G401.6 (cell line): ENCODE measurements around the gene ZBTB9.

ENCODE experiments used
- FAIRE-seq: peaks from 2 replicates; lab custom pipeline; 2012; peaks lifted over from hg19 to GRCh38; lab: Jason Lieb, UNC

ZBTB9 gene

DNA sequence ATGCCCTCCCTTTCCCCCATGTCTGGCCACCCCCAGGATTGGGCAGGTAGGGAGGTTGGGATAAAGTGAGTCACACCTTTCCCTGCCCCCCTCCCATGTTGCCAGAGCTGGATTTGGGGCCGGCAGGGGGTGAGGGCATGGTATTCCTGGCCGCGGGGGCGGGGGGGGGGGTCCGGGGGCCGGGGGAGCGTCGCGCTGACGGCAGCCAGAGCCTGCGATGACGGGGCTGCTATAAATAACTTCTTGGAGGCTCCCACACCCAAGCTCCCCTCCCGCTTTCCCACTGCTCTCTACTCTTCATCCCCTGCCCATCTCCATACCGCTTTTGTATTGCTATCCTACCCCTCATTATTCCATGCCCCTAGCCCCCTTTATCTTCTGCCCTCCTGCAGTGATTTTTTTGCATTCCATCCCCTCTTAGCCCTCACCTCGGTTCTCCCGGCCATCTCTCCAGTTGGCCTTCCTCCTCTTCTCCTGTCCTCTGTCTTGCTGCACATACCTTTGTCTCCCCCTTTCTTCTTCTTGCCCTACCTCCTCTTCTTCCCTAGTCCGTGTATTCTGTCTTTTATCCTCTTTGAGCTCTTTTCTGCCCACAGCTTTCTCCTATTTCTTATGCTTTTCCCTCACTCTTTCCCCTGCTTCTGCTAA is 20.7 kb upstream of the ZBTB9 start:
- no peak for FAIRE-seq

DNA sequence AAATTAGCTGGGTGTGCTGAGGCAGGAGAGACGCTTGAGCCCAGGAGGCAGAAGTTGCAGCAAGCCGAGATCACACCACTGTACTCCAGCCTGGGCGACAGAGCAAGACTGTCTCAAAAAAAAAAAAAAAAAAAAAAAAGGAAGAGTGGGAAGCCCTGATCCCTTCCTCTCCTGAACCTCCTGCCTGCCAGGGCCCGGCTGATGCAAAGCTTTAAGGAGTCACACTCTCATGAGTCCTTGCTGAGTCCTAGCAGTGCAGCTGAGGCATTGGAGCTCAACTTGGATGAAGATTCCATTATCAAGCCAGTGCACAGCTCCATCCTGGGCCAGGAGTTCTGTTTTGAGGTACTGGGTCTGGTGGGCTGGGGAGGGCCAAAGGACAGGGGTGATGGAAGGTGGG is 19.4 kb upstream of the ZBTB9 start:
- no peak for FAIRE-seq

DNA sequence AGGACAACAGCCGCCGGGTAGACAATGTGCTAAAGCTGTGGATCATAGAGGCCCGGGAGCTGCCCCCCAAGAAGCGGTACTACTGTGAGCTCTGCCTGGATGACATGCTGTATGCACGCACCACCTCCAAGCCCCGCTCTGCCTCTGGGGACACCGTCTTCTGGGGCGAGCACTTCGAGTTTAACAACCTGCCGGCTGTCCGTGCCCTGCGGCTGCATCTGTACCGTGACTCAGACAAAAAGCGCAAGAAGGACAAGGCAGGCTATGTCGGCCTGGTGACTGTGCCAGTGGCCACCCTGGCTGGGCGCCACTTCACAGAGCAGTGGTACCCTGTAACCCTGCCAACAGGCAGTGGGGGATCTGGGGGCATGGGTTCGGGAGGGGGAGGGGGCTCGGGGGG is 16.7 kb upstream of the ZBTB9 start:
- no peak for FAIRE-seq

DNA sequence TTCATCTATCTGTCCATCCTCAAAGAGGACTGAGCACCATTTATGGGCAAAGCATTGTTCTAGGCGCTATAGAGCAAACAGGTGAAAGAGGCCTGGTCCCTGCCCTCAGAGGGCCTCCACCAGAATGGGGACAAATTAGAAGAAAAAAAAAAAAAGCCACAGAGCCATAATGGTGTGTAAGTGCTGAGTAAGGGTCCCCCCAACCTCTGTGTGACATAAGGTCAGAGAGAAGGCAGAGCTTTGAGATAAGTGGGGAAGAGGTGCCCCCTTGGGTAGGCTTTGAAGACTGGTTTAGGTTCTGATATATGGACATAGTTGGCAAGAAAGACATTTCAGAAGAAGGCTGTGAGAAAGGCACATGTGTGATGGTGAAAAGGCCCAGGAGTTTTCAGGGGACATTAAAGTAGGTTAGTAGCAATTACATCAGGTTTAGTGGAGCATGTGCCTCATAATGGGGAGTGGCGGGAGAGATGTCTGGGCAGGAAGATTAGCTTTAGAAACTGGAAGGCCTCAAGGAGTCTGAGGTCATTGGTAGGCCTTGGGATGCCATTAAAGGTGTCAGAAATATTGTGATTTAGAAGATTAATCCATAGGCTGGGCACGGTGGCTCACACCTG is 15.3 kb upstream of the ZBTB9 start:
- no peak for FAIRE-seq

DNA sequence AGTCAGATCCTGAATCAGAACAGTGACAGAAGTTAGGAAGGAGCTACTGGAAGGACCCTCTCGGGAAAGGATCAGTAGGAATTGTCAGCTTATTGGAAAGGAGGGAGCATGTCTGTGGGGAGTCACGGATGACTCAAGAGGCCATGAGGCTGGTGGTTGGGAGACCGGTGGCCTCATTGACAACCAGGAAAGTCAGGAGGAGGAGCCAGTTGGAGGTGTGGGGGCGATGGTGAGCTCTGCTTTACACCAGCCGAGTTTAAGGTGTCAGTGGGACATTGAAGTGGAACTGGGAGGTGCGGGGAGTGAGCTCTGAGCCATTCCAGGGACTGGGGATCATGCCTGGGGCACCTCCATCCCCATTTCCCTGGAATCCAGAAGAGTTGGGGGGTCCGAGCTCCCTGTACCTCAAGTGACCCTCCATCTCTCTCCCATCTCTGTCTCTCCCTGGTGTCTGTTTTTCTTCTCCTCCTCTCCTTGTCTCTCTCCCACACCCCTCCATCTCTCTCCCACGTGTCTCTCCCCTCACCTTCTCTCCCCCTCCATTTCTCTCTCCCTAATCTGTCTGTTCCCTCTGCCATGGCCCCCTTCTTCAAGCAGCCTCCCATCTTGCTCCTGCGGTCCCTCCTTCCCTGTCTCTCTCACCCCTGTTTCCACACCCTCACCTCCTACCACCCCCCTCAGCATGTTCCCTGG is 14.3 kb upstream of the ZBTB9 start:
- no peak for FAIRE-seq

DNA sequence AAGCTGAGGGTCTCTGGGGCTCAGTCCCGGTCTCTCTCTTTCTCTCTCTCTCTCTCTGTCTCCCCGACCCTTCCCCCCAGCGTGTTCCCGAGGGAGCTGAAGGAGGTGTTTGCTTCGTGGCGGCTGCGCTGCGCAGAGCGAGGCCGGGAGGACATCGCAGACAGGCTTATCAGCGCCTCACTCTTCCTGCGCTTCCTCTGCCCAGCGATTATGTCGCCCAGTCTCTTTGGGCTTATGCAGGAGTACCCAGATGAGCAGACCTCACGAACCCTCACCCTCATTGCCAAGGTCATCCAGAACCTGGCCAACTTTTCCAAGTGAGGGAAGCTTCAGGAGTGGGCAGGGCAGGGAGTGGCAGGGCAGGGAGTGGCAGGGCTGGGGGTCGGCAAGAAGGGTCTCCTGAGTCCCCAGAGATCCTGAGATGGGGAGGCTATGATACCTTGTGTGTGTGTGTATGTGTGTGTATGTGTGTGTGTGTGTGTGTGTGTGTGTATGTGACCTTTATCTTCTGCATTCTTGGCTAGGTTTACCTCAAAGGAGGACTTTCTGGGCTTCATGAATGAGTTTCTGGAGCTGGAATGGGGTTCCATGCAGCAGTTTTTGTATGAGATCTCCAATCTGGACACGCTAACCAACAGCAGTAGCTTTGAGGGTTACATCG is 13.6 kb upstream of the ZBTB9 start:
- FAIRE-seq = no peak

DNA sequence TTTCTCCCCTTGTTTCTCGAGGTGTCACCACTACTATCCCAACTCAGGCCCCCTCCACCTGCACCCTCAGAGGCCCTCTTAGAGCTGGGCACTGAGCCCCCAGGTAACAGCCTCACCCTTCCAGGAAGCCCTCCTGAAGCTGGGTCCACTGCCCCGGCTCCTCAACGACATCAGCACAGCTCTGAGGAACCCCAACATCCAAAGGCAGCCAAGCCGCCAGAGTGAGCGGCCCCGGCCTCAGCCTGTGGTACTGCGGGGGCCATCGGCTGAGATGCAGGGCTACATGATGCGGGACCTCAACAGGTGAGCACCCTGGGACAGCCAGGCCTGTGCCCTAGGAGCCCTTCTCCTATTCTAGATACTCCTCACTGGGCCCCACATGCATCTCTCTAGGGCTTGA is 12.9 kb upstream of the ZBTB9 start:
- no peak for FAIRE-seq

DNA sequence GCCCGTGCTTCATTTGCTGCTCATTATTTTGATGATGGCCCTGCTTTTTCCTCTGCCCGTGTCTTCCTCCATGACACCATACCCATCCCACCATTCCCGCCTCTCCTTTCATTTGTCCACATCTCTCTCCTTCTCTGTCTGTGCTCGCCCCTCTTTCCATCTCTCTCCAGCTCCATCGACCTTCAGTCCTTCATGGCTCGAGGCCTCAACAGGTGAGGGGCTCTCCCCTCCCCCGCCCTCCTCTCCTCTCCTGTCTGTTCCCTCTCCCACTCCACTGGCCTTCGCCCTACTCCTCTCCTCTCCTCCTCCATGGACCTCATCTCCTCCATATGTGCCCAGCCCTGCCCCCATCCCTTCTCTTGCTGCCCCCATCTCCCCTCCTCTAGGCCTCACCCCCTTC is 12.1 kb upstream of the ZBTB9 start:
- no peak for FAIRE-seq

DNA sequence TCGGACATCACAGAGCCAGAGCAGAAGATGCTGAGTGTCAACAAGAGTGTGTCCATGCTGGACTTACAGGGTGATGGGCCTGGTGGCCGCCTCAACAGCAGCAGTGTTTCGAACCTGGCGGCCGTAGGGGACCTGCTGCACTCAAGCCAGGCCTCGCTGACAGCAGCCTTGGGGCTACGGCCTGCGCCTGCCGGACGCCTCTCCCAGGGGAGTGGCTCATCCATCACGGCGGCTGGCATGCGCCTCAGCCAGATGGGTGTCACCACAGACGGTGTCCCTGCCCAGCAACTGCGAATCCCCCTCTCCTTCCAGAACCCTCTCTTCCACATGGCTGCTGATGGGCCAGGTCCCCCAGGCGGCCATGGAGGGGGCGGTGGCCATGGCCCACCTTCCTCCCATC is 11.4 kb upstream of the ZBTB9 start:
- FAIRE-seq = no peak

DNA sequence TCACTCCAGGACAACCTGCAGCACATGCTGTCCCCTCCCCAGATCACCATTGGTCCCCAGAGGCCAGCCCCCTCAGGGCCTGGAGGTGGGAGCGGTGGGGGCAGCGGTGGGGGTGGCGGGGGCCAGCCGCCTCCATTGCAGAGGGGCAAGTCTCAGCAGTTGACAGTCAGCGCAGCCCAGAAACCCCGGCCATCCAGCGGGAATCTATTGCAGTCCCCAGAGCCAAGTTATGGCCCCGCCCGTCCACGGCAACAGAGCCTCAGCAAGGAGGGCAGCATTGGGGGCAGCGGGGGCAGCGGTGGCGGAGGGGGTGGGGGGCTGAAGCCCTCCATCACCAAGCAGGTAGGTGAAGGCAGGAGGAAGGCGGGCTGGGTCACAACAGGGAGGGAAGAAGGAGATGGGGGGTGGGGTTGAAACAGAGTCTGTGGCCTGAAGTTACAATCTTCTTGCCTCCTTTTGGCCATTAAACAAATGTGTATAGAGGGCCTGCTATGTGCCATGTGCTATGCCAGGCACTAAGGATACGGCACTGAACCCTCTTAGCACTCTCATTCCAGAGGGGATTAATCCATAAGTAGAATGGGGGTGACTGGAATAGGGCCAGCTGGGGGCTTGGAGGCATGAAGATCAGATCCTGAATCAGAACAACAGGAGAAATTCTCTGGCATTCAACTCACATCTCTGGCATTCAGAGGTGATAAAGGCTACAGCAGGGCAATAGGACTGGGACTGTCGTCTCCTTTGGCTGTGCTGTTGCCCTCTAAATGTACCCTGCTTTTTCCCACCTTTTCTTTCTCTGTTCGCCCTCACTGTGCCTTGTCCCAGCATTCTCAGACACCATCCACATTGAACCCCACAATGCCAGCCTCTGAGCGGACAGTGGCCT is 10.5 kb upstream of the ZBTB9 start:
- FAIRE-seq = no peak

DNA sequence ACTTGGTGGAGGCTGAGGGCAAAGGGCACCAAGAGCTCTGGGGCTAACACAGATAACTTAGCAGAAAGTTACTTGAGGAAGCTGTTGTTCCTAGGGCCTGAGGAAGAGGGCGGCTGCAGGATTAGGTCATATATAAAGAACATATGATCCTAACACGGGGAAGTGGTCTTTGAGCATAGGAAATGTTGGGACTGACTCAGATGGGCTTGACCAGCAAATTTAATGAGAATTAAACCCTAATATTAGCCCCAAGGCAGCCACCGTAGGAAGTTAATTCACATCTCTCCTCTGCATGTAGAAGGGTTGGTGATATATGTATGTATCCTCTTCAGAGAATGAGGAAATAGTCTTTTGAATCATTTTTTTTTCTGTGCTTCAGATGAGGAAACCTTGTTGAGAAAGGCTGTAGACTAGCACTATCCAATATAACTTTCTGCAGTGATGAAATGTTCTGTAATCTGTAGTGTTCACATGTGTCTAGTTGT is 9.2 kb upstream of the ZBTB9 start:
- no peak for FAIRE-seq

DNA sequence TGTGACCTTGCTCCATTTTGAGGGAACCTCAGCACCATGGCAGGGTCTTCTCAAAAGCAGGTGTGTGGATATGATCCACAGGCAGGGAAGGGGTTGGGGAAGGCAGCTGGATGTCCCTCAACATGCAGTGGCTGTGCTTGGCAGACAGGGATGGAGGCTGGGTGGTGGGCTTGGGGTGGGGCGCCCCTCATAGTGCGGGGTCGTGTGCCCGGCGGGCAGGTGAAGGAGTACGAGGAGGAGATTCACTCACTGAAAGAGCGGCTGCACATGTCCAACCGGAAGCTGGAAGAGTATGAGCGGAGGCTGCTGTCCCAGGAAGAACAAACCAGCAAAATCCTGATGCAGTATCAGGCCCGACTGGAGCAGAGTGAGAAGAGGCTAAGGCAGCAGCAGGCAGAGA is 8.0 kb upstream of the ZBTB9 start:
- FAIRE-seq = no peak

DNA sequence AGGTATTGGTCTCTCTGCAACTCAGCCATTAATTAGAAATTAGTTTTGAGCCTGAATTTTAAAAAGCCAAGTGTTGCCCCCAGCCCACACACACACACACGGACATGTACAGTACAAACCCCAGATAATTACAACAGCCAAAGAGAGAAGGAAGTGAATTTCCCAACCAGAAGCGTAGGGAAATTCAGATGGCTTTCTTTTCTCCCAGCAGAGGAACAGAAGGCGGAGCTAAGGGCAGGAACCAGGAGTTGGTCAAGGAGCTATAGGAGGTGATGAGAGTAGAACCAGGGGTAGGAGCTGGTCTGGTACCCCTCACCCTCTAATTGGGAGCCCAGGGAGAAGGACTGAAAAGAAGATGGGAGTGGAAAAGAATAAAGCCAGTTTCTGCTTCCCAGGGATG is 3.9 kb upstream of the ZBTB9 start:
- FAIRE-seq = no peak

DNA sequence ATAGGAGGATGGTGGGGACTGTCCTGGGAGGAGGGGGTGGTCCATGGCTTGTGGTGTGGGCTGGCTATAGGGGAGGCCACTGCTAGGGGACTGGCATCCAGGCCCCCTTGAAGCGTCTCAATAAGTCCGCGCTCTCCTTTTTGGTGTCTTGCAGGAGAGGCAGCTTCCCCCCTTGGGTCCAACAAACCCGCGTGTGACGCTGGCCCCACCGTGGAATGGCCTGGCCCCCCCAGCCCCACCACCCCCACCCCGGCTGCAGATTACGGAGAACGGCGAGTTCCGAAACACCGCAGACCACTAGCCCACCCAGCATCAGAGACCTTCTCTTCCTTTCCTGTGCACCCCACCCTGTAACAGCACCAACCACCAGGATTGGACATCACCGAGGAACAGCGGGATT is 2.8 kb upstream of the ZBTB9 start:
- FAIRE-seq = no peak

DNA sequence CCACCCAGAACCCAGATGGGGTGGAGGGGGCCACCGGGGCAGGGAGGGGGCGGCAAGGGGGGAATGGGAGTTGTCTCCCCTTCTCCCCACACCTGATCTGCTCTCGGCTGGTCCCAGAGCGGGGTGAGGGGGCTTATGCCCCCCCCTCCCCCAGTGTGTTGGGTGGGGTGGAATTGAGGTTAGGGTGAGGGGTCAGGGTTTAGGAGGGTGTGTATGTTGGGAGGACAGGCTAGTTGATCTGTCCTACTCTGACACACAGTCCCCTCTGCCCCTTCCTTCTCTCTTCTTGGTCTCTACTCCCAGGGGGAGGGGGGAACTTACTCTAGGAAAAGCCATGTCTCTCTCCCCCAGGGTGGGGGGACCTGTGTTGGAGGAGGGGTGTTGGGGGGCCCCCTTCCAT is 1.9 kb upstream of the ZBTB9 start:
- no peak for FAIRE-seq

DNA sequence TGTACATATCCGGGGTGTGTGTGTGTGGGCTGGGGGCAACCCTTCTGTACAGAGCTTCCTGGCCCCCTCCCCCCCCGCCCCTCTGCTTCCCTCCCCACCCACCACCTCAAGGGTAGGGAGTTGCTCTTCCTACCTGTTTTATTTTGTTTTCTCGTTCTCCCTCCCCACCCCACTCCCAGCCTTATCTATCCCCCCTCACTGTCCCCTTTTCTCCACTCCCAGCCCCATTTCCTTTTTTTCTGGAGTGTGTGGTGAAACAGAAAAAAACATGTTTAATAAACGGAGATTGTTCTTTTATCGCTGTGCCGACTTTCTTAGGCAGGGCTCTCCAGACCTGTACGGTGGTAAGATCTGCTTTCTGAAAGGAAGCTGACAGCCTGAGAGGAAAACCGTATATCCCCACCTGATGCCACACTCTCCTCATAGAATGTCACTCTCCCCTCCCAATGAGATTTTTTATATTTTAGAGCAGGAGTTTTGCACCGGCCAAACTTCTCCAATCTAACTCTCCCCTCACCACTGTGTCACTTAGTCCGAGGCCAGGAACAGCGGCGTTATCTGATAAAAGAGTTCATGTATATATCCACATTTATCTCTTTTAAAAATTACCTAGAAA is 875 bp upstream of the ZBTB9 start:
- FAIRE-seq = no peak

DNA sequence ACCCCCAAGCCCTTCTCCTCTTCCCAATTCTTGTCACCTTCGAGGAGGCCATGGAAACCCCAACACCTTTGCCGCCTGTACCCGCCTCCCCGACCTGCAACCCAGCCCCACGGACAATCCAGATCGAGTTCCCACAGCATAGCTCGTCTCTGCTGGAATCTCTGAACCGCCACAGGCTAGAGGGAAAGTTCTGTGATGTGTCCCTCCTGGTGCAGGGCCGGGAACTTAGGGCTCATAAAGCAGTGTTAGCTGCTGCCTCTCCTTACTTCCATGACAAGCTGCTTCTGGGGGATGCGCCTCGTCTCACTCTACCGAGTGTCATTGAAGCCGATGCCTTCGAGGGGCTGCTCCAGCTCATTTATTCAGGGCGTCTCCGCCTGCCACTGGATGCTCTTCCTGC is 675 bp downstream of the ZBTB9 start:
- no peak for FAIRE-seq

DNA sequence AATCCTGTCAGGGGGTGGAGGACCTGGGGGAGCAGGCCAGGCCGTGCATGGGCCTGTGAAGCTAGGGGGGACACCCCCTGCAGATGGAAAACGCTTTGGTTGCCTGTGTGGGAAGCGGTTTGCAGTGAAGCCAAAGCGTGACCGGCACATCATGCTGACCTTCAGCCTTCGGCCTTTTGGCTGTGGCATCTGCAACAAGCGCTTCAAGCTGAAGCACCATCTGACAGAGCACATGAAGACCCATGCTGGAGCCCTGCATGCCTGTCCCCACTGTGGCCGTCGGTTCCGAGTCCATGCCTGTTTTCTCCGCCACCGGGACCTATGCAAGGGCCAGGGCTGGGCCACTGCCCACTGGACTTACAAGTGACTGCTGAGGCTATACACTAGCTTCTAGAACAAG is 1.8 kb downstream of the ZBTB9 start:
- no peak for FAIRE-seq

DNA sequence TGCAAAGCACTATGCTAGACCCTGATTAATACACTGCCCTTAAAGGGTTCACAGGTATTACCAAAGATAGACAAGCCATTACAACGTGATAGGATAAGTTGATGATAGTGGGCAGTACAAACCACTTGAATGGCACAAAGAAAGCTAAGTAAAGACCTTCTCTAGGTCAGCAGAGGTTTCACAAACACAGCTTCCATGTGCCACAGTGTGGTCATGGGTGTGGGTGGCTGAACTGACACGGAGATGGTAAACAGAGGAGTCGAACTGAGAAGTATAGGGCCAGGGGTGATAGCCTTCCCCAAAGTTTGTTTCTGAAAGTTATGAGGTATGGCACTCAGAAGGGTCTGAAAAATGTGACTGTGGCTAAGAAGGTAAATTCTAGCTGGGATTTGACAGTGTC is 4.3 kb downstream of the ZBTB9 start:
- no peak for FAIRE-seq

DNA sequence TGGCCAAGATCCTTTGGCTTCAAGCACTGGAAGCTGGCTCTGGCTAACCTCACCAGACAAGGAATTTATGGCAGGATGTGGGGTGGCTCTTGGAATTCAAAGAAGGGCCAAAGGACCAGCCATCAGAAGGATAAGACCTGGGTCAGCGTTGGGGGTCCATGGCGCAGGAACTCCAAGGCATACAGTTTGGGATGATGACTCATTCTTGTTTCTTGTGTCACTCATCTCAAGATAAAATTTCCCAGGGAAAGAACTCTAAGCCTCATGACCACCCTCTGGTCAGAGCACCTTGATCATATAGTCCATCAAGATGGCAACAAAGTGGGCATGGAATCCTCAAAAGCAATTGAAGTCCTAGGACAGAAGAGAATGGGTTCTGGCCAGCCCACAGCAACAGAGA is 4.8 kb downstream of the ZBTB9 start:
- FAIRE-seq = no peak

DNA sequence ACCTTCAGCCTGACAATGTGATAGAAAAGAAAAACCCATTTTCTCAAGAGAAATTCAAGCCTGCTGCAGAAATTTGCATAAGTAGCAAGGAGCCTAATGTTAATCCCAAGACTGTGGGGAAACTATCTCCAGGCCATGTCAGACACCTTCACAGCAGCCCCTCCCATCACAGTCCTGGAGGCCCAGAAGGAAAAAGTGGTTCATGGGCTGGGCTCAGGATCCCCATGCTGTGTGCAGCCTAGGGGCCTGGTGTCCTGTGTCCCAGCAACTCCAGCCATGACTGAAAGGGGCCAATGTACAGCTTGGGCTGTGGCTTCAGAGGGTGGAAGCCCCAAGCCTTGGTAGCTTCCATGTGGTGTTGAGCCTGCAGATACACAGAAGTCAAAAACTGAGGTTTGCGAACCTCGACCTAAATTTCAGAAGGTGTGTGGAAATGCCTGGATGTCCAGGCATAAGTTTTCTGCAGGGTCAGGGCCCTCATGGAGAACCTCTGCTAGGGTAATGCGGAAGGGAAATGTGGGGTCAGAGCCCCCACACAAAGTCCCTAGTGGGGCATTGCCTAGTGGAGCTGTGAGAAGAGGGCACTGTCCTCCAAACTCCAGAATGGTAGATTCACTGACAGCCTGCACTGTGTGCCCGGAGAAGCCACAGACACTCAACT is 11.8 kb downstream of the ZBTB9 start:
- no peak for FAIRE-seq
